Type B pancreatic cell (in vitro differentiated cells): Measurements from ENCODE around the gene ZBTB46. TPM values are rescaled to one million over a fixed set of nuclear protein-coding genes. Genes with fewer than 3 reads are reported as not detected.

Experiments used
- DNase-seq: peaks from one replicate; pipeline ENCODE4 v3.0.0; 2021; ENCODE audit warnings: mixed read lengths; ENCODE audit not compliant: unreplicated experiment; ENCODE audit errors: extremely low spot score
- H3K27ac Mint-ChIP-seq: 2 replicates; pipeline ENCODE4 v1.8.0; 2021; ENCODE audit warnings: mild to moderate bottlenecking, mixed read lengths
- H3K27me3 Mint-ChIP-seq: 2 replicates; pipeline ENCODE4 v1.8.0; 2021; ENCODE audit warnings: mixed read lengths
- H3K36me3 Mint-ChIP-seq: 2 replicates; pipeline ENCODE4 v1.8.0; 2021; ENCODE audit warnings: mixed read lengths
- H3K4me1 Mint-ChIP-seq: one replicate; pipeline ENCODE4 v1.8.0; 2021; ENCODE audit warnings: mixed read lengths; ENCODE audit not compliant: unreplicated experiment
- H3K4me3 Mint-ChIP-seq: 2 replicates; pipeline ENCODE4 v1.8.0; 2021; ENCODE audit warnings: mild to moderate bottlenecking, mixed read lengths
- H3K9me3 Mint-ChIP-seq: 2 replicates; pipeline ENCODE4 v1.8.0; 2021; ENCODE audit warnings: mixed read lengths
- total RNA-seq: library from RNA; stranded (reverse); gene quantifications from 2 replicates; pipeline ENCODE4 v1.2.1, GENCODE V29; 2021; ENCODE audit warnings: low replicate concordance
- TF ChIP-seq, protein P1 (sequence below): fragments of 200-600 bp; sonication (generic); conservative IDR thresholded peaks from 2 replicates; pipeline ENCODE4 v1.5.0; 2021; ENCODE audit warnings: antibody characterized with exemption, mild to moderate bottlenecking

ZBTB46 gene
- total RNA-seq, 1 donor from 2014 or later: 13.6 TPM

DNA sequence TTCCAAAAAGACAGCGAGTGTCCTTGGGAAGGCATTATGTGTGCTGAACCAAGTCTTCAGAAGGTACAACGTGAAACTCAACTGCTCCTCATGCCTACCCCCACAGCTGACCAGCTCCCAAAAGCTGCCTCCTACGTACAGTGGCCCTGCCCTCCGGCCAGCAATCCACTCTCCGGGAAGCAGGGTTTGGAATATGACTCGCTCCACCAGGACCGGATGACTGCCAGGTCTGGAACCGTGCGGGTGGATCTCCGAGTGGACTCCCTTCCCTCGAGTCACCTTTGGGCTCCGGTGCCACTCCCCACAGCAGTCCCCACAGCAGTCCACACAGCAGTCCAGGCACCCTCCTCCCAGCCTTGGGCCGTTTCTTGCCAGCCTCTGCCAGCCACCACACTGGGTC is 4.3 kb downstream of the ZBTB46 start:
- no peak for DNase-seq
- H3K4me3 Mint-ChIP-seq: no peak overlapping the region
- peaks cover 42% of the 10 kb centered on the region for H3K4me1 Mint-ChIP-seq
- H3K36me3 Mint-ChIP-seq: peaks cover 6% of the 10 kb centered on the region
- H3K27ac Mint-ChIP-seq: no peak overlapping the region
- H3K27me3 Mint-ChIP-seq: peaks cover 15% of the 10 kb centered on the region
- TF ChIP-seq, protein P1, sequence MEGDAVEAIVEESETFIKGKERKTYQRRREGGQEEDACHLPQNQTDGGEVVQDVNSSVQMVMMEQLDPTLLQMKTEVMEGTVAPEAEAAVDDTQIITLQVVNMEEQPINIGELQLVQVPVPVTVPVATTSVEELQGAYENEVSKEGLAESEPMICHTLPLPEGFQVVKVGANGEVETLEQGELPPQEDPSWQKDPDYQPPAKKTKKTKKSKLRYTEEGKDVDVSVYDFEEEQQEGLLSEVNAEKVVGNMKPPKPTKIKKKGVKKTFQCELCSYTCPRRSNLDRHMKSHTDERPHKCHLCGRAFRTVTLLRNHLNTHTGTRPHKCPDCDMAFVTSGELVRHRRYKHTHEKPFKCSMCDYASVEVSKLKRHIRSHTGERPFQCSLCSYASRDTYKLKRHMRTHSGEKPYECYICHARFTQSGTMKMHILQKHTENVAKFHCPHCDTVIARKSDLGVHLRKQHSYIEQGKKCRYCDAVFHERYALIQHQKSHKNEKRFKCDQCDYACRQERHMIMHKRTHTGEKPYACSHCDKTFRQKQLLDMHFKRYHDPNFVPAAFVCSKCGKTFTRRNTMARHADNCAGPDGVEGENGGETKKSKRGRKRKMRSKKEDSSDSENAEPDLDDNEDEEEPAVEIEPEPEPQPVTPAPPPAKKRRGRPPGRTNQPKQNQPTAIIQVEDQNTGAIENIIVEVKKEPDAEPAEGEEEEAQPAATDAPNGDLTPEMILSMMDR: no peak
- H3K9me3 Mint-ChIP-seq: no peaks in the 10 kb centered on the region

DNA sequence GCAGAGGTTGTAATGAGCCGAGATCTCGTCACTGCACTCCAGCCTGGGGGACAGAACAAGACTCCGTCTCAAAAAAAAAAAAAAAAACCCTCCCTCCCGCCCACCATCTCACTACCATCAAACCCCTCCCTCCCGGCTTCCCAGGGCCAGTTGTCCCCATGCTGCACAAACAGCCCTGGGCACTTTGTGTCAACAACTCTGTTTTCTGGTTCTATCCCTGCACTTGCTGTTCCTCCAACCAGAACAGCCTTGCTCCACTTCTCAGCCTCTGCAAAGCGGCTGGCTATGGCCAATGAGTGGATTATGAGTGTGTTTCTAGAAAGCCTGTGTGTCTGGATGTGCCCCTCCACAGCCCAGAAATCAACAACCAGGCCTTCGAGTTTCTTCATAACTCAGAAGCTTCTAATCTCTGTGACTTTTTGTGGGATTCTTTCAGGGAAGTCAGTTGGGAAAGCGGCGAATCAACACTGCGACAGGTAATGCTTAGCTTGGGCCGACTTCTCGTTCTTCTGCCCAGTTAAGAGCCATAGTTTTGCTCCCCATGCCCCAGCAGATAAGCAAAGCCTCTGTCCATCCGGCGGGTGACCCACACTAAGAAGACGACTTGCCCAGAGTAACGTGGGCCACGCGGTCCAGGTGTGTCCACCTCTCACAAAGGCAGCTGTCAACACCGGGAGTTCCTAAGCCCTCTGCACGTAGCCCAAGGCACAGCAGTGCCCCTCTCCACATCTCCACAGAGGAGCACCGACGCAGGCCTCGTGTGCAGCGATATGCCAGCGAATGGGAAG is 5.5 kb downstream of the ZBTB46 start:
- TF ChIP-seq, protein P1: no peak
- Mint-ChIP-seq H3K9me3 (no peaks in the 10 kb centered on the region), H3K36me3 (peaks cover 7% of the 10 kb centered on the region), H3K27ac (peak overlapping the region; percentile 13), H3K4me1 (peaks cover 44% of the 10 kb centered on the region), H3K4me3 (peak overlapping the region; percentile 39), H3K27me3 (peaks cover 15% of the 10 kb centered on the region)
- no peak for DNase-seq

DNA sequence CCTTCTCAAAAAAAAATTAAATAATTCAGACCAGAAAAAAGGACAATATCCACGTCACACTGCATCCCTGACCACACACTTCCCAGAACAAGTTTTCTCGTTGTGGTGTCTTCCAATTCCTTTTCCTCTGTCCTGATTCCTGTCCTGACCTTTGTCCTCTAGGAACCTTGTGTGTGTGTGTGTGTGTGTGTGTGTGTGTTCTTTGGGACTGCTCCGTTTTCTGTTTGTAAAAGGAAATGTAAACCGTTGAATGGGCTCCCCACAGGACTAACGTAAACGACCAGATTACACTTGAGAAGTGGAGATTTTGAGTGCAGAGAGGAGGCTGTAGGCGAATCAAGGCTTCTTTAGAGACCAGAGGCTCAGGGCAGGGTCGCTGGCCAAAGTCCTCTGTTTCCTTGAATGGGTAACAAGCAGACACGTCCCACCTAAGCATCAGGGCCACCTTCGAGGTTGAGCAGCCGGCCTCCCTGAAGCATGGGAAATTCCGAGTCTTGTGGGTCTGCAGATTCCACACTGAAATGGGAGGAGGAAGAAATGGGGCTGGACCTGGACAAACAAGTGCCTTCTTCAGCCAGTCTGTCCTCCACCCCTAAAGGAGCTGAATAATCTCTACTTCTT is 7.3 kb downstream of the ZBTB46 start:
- H3K27ac Mint-ChIP-seq: no peak overlapping the region
- H3K36me3 Mint-ChIP-seq: peaks cover 7% of the 10 kb centered on the region
- no peaks in the 10 kb centered on the region for H3K9me3 Mint-ChIP-seq
- no peak for DNase-seq
- H3K27me3 Mint-ChIP-seq: peaks cover 5% of the 10 kb centered on the region
- TF ChIP-seq, protein P1: no peak
- H3K4me3 Mint-ChIP-seq: no peak overlapping the region
- peaks cover 39% of the 10 kb centered on the region for H3K4me1 Mint-ChIP-seq

DNA sequence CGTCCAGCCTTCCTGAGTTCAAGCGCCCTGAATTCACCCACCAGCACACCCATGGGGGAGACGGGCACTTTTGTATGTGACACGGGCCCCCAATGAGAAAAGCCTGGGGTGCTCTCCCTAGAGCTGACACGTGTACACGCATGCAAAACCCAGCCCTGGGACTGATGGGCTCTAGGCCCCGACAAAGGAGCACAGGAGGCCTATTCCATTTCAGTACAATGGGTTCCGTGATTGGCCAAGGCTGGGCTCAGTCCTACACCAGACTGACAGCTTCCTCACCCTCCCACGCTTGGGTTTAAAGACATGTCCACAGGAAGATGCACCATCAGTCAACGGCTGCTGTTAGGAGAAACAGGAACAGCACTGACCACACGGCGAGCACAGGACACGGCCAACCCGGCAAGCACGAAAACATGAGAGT is 8.8 kb downstream of the ZBTB46 start:
- no peaks in the 10 kb centered on the region for H3K9me3 Mint-ChIP-seq
- no peak overlapping the region for H3K4me3 Mint-ChIP-seq
- H3K27ac Mint-ChIP-seq: no peak overlapping the region
- DNase-seq: no peak
- H3K36me3 Mint-ChIP-seq: peaks cover 7% of the 10 kb centered on the region
- TF ChIP-seq, protein P1: no peak
- no peaks in the 10 kb centered on the region for H3K27me3 Mint-ChIP-seq
- peaks cover 29% of the 10 kb centered on the region for H3K4me1 Mint-ChIP-seq

DNA sequence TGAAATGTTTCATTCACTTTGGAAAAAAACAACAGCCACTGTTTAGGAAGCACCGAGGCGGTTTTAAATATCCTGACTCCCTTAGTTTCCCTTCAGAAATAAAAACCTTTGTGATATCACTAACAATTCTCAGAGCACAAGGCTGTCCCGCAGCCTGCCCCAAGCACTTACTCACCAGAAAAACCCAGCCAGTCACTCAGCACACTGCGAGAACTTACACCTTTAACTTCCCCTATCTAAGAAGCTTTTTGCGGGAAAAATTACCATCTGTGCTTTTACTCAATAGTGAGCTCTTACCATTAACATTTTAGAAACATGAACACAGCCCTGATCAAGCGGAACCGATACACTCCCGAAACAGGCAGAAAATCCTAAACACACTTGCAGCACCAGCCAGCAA is 9.3 kb downstream of the ZBTB46 start:
- H3K27ac Mint-ChIP-seq: no peak overlapping the region
- H3K36me3 Mint-ChIP-seq: peaks cover 7% of the 10 kb centered on the region
- no peaks in the 10 kb centered on the region for H3K27me3 Mint-ChIP-seq
- H3K9me3 Mint-ChIP-seq: no peaks in the 10 kb centered on the region
- H3K4me1 Mint-ChIP-seq: peaks cover 29% of the 10 kb centered on the region
- no peak for DNase-seq
- TF ChIP-seq, protein P1: no peak
- H3K4me3 Mint-ChIP-seq: no peak overlapping the region
